ENCODE results near the gene ADAMTS1.

ADAMTS1 gene

GRCh38 chr21:26844258-26845065 is 747 bp downstream of the ADAMTS1 start:
- DNase-seq (ENCODE audit: low read depth): peak; percentile 37

GRCh38 chr21:26843933-26844257 is 1.3 kb downstream of the ADAMTS1 start:
- DNase-seq (ENCODE audit: low read depth): no peak

- DNase-seq (ENCODE audit: low read depth): peak; percentile 97
Observed at GRCh38 chr21:26842974-26843932, 2.0 kb downstream of the ADAMTS1 start.

- peak; percentile 64 for DNase-seq (ENCODE audit: low read depth)
Observed at GRCh38 chr21:26842300-26842699, 2.9 kb downstream of the ADAMTS1 start.

DNA sequence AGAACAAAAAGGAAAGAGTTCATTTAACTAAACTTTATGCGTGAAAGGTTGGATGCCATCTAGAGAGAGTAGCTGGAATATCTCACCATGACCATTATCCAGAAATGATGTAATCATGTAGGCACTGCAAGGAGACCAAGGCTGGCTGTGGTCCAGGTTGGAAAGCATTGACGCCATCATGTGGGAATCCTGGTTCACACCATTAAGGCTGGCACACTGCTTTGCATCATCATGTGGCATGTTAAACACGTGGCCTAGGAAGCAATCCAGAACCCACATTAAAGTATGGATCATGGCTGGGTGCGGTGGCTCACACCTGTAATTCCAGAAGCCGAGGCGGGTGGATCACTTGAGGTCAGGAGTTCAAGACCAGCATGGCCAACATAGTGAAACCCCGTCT is 4.3 kb downstream of the ADAMTS1 start:
- peak; percentile 86 for DNase-seq (ENCODE audit: low read depth)

DNA sequence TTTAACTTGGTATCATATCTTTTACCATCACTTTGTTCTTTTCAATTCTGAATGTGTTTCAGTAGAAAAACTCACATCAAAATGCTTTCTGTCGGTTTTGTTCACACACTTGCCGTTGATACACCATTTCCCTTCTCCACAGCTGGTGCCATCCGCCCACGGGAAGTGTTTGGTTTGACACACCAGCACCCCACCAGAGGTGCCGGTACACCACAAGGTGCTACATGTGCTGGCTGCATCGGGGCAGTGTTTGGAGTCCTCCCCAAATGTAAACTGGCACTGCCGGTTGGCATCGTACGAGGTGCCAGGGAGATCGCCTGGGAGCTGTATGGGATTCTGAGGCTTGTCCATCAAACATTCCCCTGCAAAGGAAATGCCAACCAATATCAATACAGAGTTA is 5.0 kb downstream of the ADAMTS1 start:
- DNase-seq (ENCODE audit: low read depth): no peak

GRCh38 chr21:26837539-26837938 is 7.7 kb downstream of the ADAMTS1 start:
- no peak for DNase-seq (ENCODE audit: low read depth)

DNA sequence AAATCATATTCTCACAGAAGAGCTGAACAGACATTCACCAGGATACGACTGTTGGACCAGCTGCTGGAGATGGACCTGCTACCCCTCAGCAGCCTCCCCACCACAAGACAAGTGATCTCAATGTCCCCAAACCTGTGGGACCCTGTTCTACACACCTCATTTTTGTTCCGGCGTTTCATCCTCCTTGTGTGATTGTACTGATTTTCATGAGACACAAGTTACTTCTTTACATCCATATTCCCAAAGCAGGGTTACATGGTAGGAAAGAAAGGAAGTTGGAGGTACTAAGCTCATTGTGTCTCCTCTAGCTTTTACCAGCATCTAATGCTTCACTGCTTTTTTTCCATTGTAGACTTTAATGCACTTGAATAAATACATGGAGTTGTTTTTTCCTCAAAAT is 8.7 kb downstream of the ADAMTS1 start:
- peak; percentile 35 for DNase-seq (ENCODE audit: low read depth)

DNA sequence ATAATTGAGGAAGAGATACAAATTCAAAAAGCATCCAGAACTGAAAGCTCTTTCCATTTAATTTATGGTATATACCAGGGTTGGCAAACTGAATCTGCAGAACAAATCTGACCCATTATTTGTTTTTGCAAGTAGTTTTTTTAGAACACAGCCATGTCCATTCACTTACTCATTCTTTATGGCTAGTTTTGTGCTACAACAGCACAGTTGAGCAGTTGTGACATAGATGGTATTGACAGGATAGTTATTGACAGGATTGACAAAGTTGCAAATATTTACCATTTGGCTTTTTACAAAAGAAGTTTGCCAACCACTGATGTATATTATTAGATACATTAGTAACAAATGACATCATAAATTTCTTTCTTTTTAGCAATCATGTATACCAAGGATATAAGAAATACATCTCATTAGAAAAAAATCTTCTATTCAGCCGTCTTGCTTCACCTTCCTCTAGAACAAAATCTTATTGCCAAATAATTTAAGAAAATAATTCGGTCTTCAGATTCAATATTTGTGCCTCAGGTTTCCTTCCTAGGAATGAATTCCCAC is 9.4 kb downstream of the ADAMTS1 start:
- DNase-seq (ENCODE audit: low read depth): no peak

DNA sequence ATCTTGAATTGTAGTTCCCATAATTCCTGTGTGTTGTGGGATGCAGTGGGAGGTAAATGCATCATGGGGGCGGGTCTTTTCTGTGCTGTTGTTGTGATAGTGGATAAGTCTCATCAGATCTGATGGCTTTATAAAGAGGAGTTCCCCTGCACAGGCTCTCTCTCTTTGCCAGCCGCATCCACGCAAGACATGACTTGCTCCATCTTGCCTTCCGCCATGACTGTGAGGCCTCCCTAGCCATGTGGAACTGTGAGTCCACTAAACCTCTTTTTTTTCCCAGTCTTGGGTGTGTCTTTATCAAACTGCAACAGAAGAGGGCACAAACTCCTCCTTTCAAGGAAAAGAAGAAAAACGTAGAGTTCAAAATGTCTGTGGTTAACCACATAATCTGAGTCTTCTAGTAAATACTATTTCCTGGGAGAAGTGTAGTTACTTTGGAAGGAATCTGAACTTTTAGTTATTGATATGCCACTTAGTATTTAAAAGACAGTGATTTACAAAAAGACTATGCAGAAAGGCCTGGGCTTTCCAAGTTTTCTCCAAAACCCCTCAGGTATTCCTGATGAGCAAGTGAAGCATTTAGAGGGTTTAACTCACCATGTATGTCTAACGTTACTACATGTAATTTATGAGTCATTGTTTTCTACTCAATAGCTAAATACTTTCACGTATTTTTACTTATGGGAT is 10.0 kb downstream of the ADAMTS1 start:
- DNase-seq (ENCODE audit: low read depth): peak; percentile 91

GRCh38 chr21:26834181-26834905 is 10.9 kb downstream of the ADAMTS1 start:
- peak; percentile 50 for DNase-seq (ENCODE audit: low read depth)

GRCh38 chr21:26833460-26833939 is 11.7 kb downstream of the ADAMTS1 start:
- no peak for DNase-seq (ENCODE audit: low read depth)

GRCh38 chr21:26833011-26833410 is 12.2 kb downstream of the ADAMTS1 start:
- DNase-seq (ENCODE audit: low read depth): no peak

GRCh38 chr21:26832546-26832945 is 12.7 kb downstream of the ADAMTS1 start:
- DNase-seq (ENCODE audit: low read depth): no peak

- peak; percentile 31 for DNase-seq (ENCODE audit: low read depth)
Observed at GRCh38 chr21:26826801-26827200, 18.4 kb downstream of the ADAMTS1 start.

GRCh38 chr21:26820509-26820908 is 24.7 kb downstream of the ADAMTS1 start:
- DNase-seq (ENCODE audit: low read depth): no peak

- no peak for DNase-seq (ENCODE audit: low read depth)
Observed at GRCh38 chr21:26819740-26820324, 25.4 kb downstream of the ADAMTS1 start.

- no peak for DNase-seq (ENCODE audit: low read depth)
Observed at GRCh38 chr21:26818906-26819305, 26.3 kb downstream of the ADAMTS1 start.

- DNase-seq (ENCODE audit: low read depth): no peak
Observed at GRCh38 chr21:26815197-26815596, 30.0 kb downstream of the ADAMTS1 start.

- DNase-seq (ENCODE audit: low read depth): peak; percentile 35
Observed at GRCh38 chr21:26814386-26814785, 30.8 kb downstream of the ADAMTS1 start.

DNA sequence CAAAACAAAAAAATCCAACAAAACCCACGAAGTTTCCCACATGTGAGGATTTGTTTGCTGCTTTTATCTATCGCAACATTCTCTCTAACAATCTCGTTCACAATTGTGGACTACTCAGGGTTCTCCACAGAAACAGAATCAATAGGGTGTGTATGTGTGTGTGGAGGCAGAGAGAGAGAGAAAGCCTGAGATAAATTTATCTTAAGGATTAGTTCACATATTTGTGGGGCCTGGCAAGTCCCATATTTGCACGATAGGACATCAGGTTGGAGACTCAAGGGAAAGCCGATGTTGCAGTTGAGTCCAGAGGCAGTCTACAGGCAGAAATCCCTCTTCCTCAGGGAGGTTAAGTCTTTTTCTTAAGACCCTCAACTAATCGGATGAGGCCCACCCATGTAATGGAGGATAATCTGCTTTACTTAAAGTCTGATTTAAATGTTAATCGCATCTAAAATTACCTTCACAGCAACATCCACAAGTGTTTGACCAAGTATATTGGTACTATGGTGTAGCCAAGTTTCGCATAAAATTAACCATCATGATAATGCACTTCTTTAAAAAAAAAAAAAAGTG is 31.7 kb downstream of the ADAMTS1 start:
- DNase-seq (ENCODE audit: low read depth): no peak
